ENCODE measurements around the gene QRICH1. TPM values are rescaled to one million over a fixed set of nuclear protein-coding genes. Genes with fewer than 3 reads are reported as not detected.

The QRICH1 gene
- total and polyA plus RNA-seq, 3 donors from 2014 or later: 126 to 287 (median 280) TPM

DNA sequence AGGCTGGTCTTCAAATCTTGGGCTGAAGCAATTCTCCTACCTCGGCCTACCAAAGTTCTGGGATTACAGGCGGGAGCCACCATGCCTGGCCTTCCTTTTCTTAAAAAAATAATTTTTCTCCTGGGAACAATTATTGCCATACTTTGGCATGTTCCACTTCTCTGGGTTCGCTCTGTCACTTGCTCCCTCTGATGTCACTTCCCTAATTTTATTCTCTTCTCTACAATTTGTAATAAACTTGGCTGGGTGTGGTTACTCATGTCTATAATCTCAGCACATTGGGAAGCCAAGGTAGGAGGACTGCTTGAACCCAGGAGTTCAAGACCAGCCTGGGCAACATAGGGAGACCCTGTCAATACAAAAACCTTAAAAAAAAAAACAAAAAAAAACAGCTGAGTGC is 58.6 kb downstream of the QRICH1 start:
- H3K36me3 ChIP-seq (ENCODE audit: low read depth, missing control alignments): no peaks in the 10 kb centered on the region
- no peaks in the 10 kb centered on the region for H3K4me1 ChIP-seq
- peak overlapping the region in 1 of 2 donors; percentile 8 for H3K27ac ChIP-seq
- 87 to 89% methylated on average over 3 of the region's 3 CpGs for WGBS, 2 donors
- intact Hi-C loops (cut with DNase I; ENCODE audit: low total_unique reads): no loop called here
- H3K9me3 ChIP-seq: no peaks in the 10 kb centered on the region
- no peak overlapping the region for H3K4me3 ChIP-seq
- H3K27me3 ChIP-seq: no peaks in the 10 kb centered on the region
- no peak for TF ChIP-seq POLR2A (IDR thresholded peaks at IDR 0.05)
- TF ChIP-seq, protein P1, sequence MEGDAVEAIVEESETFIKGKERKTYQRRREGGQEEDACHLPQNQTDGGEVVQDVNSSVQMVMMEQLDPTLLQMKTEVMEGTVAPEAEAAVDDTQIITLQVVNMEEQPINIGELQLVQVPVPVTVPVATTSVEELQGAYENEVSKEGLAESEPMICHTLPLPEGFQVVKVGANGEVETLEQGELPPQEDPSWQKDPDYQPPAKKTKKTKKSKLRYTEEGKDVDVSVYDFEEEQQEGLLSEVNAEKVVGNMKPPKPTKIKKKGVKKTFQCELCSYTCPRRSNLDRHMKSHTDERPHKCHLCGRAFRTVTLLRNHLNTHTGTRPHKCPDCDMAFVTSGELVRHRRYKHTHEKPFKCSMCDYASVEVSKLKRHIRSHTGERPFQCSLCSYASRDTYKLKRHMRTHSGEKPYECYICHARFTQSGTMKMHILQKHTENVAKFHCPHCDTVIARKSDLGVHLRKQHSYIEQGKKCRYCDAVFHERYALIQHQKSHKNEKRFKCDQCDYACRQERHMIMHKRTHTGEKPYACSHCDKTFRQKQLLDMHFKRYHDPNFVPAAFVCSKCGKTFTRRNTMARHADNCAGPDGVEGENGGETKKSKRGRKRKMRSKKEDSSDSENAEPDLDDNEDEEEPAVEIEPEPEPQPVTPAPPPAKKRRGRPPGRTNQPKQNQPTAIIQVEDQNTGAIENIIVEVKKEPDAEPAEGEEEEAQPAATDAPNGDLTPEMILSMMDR (IDR thresholded peaks at IDR 0.05): no peak
- DNase-seq: no peak

DNA sequence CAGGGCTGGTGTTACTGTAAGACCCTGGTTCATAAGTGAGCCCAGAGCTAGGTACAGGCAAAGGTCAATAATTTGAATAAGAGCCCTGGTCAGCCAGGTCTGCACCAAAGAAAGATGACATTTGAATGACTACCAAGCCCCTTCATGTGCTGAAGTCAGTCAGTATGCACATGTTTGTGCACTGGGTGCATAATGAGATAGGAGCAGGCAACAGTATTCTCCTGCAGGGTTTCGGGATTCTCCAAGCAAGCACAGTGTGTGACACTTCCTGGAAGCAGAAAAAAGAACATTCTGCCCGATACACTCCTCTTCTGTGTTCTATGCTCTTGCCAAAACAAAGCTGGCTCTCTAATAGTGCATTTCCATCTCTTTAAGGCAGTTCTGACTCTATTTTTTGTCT is 59.2 kb downstream of the QRICH1 start:
- Histone ChIP-seq H3K4me3 (no peak overlapping the region), H3K4me1 (peaks cover under 1% of the 10 kb centered on the region), H3K27ac (peak overlapping the region in 1 of 2 donors; percentile 8), H3K36me3 (ENCODE audit: low read depth, missing control alignments) (no peaks in the 10 kb centered on the region), H3K9me3 (no peaks in the 10 kb centered on the region), H3K27me3 (no peaks in the 10 kb centered on the region)
- no peak for DNase-seq
- 58 to 79% methylated on average over 2 of the region's 2 CpGs for WGBS, 2 donors
- no peak for TF ChIP-seq POLR2A (IDR thresholded peaks at IDR 0.05)
- TF ChIP-seq, protein P1 (IDR thresholded peaks at IDR 0.05): no peak
- intact Hi-C loops (cut with DNase I; ENCODE audit: low total_unique reads): no loop called here

DNA sequence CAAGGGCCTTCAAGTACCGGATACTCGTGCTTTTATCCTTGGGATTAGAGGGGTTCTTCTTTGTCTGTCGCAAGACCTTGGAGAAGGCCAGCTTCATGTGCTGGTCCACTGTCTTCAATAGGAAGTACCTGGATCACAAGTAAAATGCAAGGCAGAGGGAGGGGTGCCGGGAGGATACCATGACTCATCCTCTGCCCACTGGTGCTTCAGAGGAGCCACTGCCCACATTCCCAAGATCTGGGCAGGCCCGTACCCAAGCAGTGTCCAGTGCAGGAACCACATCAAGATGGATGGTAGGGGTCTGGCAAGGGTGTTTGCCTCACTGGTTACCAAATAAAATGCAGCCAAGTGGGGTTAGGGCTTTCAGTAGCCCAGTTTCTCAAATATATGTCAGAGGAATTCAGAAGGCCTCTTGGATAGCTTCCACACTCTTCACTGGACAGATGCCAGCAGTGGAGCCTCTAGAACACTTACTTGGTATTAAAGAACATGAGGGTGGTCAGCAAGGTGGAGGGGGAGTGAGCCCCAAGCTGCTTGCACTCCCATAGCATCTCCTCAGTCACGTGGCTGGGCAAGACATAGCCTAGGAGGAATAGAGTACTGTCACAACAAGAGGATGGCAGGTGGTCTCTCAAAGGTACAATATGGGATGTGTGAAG is 61.1 kb downstream of the QRICH1 start:
- H3K27ac ChIP-seq: no peak overlapping the region
- TF ChIP-seq, protein P1 (IDR thresholded peaks at IDR 0.05): no peak
- no peak for TF ChIP-seq POLR2A (IDR thresholded peaks at IDR 0.05)
- intact Hi-C loops (cut with DNase I; ENCODE audit: low total_unique reads): no loop called here
- H3K4me3 ChIP-seq: no peak overlapping the region
- H3K36me3 ChIP-seq (ENCODE audit: low read depth, missing control alignments): no peaks in the 10 kb centered on the region
- WGBS, 2 donors: 71 to 84% methylated on average over 4 to 6 of the region's 6 CpGs
- DNase-seq: no peak
- H3K4me1 ChIP-seq: peaks cover 12% of the 10 kb centered on the region
- H3K9me3 ChIP-seq: no peaks in the 10 kb centered on the region
- H3K27me3 ChIP-seq: no peaks in the 10 kb centered on the region

DNA sequence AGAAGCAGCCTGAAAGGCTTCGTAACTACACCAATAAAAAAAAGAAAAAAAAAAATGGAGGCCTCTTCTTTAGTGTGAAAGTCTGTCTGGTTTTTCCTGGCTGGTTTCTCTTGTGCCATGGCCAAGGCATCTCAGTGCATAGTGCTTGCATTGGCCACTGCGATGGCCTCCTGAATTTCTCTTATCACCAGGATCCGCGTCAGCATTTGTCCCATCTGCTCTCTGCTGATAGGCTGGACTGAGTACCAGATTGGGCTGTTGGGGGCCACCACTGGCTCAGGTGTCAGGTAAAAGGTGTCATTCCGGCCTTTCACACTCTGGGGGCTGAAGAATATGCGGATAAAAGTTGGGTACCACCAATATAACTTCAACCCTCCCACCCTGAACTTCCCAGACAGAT is 63.5 kb downstream of the QRICH1 start:
- Histone ChIP-seq H3K4me3 (no peak overlapping the region), H3K27ac (no peak overlapping the region), H3K27me3 (no peaks in the 10 kb centered on the region), H3K36me3 (ENCODE audit: low read depth, missing control alignments) (no peaks in the 10 kb centered on the region), H3K9me3 (no peaks in the 10 kb centered on the region), H3K4me1 (peaks cover 12% of the 10 kb centered on the region)
- TF ChIP-seq POLR2A (IDR thresholded peaks at IDR 0.05): no peak
- intact Hi-C loops (cut with DNase I; ENCODE audit: low total_unique reads): no loop called here
- no peak for DNase-seq
- 87 to 89% methylated on average over 6 of the region's 6 CpGs for WGBS, 2 donors

DNA sequence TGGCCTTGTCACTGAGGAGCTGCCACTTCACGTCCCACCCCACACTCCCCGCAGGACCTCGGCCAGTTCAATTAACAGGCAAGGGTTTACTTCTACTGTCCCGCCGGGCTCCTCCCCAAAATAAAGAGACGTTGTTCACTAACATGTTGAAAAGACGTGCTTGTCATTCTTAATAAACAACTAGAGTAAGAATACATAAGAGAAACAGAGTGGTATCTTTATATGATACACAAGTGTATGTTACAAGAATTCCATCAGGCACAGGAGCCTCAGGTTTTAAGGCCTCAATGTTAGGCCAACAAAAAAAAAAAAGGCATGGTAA is 64.3 kb downstream of the QRICH1 start:
- TF ChIP-seq, protein P1 (IDR thresholded peaks at IDR 0.05): no peak
- TF ChIP-seq POLR2A (IDR thresholded peaks at IDR 0.05): no peak
- H3K4me3 ChIP-seq: peak overlapping the region in 1 of 2 donors; percentile 75
- no peaks in the 10 kb centered on the region for H3K36me3 ChIP-seq (ENCODE audit: low read depth, missing control alignments)
- DNase-seq: no peak
- peaks cover 12% of the 10 kb centered on the region for H3K4me1 ChIP-seq
- 1% methylated on average over 7 of the region's 7 CpGs for WGBS, 2 donors
- intact Hi-C loops (cut with DNase I; ENCODE audit: low total_unique reads): loop anchor here (10.0 kb wide), 2 partner anchors 65 to 245 kb away; partner anchors contain the start of genes C3orf62 and QRICH1
- peak overlapping the region; percentile 92 for H3K27ac ChIP-seq
- no peaks in the 10 kb centered on the region for H3K27me3 ChIP-seq
- H3K9me3 ChIP-seq: no peaks in the 10 kb centered on the region

All from testis (tissue), 3 donors.